GM18507 (cell line): Measurements from ENCODE around the gene TP53BP2.

ENCODE experiments used
- DNase-seq: peaks from one replicate; pipeline ENCODE4 v3.0.0; 2011; ENCODE audit warnings: low read depth; ENCODE audit not compliant: insufficient read length; ENCODE audit errors: extremely low spot score
- FAIRE-seq: peaks from 2 replicates; lab custom pipeline; 2011; peaks lifted over from hg19 to GRCh38; lab: Jason Lieb, UNC

Gene TP53BP2

DNA sequence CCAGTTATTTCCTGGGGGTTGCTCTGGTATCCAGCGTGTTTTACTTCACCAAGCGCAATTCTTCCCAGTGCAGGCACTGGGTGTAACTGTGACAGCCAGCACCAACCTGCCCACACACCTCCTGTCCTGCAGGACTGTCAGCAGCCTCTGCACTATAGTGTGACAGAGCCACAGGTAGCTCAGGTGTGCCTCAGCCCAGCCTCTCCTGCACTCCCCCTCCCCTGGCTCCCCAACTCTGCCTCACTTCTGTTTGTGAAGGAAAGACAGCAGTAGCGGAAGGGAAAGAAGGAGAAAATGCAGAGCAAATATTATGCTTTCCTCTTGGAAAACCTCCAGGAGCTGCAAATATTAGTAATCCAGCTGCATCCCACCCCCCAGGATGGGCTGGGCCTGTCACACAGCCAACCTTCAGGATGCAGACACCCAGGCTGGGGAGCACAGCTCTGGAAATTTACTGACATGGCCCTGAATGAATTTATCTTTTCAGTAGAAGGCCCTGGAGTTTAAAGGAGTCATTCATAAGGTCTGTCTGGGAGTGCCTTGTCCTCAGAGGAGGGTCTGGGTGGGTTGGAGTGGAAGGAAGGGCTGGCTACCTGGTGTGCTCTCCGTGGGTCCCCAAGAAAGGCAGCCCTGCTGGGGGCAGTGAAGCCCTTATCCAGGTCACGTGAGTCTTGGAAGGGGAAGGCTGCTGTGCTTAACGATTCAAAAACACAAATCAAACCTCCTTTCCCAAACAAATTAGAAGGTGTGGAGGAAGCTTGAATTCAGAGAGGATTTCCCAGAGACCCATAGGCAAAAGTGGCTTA is 112.6 kb downstream of the TP53BP2 start:
- FAIRE-seq (no peak), DNase-seq (no peak)

DNA sequence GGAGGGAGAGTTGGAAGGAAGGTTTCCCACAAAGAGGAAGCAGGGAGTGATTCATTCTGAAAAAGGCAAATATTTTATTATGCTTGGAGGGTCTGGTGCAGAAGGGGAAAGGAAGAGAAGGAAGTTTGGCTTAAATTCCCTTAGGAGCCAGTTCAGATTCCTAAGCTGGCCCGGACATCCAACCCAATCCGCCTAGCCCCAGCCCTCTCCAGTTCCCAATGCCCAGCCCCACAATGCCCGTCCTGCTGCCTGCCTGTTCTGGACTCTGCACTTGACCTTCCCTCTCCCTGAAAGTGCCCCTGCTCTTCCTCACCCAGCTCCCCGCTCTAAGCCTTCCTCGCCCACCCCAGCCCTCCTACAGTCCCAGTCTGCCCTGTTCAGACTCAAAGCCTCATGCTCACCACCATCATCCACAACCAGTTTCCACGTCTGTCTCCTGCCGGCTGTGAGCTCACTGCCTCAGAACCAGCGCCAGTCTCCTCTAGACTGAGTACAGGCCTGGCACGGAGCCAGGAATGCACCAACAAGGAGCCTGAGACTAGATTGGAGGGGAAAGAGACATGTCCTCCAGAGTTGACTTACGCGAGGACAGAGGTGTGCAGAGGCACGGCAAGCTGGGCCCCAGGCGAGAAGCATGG is 114.5 kb downstream of the TP53BP2 start:
- no peak for DNase-seq
- no peak for FAIRE-seq

DNA sequence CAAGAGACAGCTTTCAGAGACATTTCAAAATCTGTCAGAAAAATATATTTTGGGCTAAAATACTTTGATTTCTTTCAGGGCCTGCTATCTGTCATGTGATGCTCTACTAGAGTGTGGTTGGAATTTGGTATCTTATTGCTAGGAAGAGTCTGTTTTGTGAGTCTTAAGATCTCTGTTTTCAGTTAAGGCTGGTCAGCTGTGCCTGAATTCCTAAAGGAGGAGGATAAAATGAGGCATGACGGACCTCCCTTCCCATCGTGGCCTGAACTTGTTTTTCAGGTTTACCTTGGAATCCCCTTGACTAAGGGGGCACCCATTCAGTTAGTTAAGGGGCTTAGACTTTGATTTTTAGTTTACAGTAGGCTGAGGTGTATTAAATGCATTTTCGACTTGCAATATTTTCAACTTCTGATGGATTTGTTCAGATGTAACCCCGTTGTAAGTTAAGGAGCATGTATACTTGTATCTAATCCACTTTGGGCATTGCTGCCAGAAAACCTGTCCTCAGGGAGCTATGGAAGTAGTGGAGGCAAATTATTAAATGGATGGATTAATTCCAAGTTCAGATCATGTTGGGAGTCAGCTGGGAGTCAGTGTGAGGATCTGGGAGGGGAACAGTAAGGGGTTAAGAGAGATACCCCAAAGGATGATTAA is 115.1 kb downstream of the TP53BP2 start:
- FAIRE-seq (no peak), DNase-seq (no peak)

DNA sequence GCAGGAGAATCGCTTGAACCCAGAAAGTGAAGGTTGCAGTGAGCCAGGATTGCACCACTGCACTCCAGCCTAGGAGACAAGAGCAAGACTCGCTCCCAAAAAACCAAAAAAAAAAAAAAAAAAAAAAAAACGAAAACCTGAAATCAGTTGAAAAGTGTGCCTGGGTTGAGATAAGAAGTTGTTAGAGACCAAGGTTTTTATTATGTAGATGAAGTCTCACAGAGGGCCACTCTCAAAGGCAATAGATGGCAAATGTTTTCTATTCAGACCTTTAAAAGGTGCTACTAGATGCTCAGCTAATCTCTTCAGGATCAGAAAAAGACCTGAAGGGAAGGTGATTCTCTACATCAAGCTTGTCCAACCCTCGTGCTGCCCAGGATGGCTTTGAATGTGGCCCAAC is 115.8 kb downstream of the TP53BP2 start:
- DNase-seq (no peak), FAIRE-seq (no peak)
